ENCODE data around the gene MTIF3.

DNA sequence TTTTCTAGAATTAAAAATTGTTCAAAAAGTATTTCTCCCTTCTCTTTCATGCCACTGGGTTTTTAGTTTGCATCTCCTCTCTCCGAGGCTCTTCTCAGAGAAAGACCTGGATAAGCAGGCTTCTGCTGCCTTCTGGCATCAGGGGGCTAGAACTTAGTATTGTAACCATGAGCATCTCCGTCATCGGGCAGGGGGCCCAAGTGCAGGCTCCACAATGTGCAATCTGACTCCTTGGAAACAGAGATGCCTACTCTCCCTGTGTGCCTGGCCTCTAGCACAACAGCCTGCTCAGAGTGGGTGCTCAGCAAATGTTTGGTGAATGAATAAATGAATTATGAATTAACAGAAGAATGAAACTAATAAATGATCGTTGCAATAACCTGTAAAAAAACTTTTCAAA lies 45.6 kb upstream of the MTIF3 start:
- TF ChIP-seq SIN3A (IDR thresholded peaks at IDR 0.05; ENCODE audit: borderline replicate concordance, insufficient read depth, low read depth, low read length) (no peak), POLR2AphosphoS5 (IDR thresholded peaks at IDR 0.05; ENCODE audit: low read depth, low read length) (no peak), TCF7L2 (IDR thresholded peaks at IDR 0.05; ENCODE audit: low read depth, low read length) (no peak)
- TF ChIP-seq, protein P1, sequence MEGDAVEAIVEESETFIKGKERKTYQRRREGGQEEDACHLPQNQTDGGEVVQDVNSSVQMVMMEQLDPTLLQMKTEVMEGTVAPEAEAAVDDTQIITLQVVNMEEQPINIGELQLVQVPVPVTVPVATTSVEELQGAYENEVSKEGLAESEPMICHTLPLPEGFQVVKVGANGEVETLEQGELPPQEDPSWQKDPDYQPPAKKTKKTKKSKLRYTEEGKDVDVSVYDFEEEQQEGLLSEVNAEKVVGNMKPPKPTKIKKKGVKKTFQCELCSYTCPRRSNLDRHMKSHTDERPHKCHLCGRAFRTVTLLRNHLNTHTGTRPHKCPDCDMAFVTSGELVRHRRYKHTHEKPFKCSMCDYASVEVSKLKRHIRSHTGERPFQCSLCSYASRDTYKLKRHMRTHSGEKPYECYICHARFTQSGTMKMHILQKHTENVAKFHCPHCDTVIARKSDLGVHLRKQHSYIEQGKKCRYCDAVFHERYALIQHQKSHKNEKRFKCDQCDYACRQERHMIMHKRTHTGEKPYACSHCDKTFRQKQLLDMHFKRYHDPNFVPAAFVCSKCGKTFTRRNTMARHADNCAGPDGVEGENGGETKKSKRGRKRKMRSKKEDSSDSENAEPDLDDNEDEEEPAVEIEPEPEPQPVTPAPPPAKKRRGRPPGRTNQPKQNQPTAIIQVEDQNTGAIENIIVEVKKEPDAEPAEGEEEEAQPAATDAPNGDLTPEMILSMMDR (IDR thresholded peaks at IDR 0.05), result no peak
- TF ChIP-seq, protein P2, sequence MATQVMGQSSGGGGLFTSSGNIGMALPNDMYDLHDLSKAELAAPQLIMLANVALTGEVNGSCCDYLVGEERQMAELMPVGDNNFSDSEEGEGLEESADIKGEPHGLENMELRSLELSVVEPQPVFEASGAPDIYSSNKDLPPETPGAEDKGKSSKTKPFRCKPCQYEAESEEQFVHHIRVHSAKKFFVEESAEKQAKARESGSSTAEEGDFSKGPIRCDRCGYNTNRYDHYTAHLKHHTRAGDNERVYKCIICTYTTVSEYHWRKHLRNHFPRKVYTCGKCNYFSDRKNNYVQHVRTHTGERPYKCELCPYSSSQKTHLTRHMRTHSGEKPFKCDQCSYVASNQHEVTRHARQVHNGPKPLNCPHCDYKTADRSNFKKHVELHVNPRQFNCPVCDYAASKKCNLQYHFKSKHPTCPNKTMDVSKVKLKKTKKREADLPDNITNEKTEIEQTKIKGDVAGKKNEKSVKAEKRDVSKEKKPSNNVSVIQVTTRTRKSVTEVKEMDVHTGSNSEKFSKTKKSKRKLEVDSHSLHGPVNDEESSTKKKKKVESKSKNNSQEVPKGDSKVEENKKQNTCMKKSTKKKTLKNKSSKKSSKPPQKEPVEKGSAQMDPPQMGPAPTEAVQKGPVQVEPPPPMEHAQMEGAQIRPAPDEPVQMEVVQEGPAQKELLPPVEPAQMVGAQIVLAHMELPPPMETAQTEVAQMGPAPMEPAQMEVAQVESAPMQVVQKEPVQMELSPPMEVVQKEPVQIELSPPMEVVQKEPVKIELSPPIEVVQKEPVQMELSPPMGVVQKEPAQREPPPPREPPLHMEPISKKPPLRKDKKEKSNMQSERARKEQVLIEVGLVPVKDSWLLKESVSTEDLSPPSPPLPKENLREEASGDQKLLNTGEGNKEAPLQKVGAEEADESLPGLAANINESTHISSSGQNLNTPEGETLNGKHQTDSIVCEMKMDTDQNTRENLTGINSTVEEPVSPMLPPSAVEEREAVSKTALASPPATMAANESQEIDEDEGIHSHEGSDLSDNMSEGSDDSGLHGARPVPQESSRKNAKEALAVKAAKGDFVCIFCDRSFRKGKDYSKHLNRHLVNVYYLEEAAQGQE (IDR thresholded peaks at IDR 0.05; ENCODE audit: insufficient read depth in 1 of 2, low read depth in 2 of 2, low read length in 1 of 2), result no peak

Data from Panc1 (cell line).